GM12892 (cell line): ENCODE results near the gene TNPO3.

Experiments used
- POLR2A ChIP-seq: IDR thresholded peaks from 2 replicates; pipeline ENCODE4 v1.6.1; 2011; ENCODE audit warnings: low read depth, low read length, control low read depth
- POLR2AphosphoS5 ChIP-seq: IDR thresholded peaks from 2 replicates; pipeline ENCODE4 v1.6.1; 2011; ENCODE audit warnings: low read depth, low read length, control low read depth
- TAF1 ChIP-seq: IDR thresholded peaks from 2 replicates; pipeline ENCODE4 v1.6.1; 2011; ENCODE audit warnings: low read depth, mild to moderate bottlenecking, control low read depth, low read length, borderline replicate concordance

- TF ChIP-seq POLR2AphosphoS5 (no peak), POLR2A (no peak), TAF1 (no peak)
Measured at GRCh38 chr7:128954150-128954549, 100.8 kb downstream of the TNPO3 start.
